Epithelial cell of esophagus (primary cell): ENCODE results near the gene UBIAD1.
"Not testable (repeated sequence)": the region's sequence is repeated elsewhere in the genome, so short reads cannot be mapped to it uniquely, and the experiment has no call there.

ENCODE experiments used
- DNase-seq: peaks from one replicate; pipeline ENCODE4 v3.0.0; 2010; ENCODE audit warnings: low read depth
- H3K4me3 ChIP-seq: 2 replicates; pipeline ENCODE4 v1.5.1; 2011; ENCODE audit warnings: mild to moderate bottlenecking, low read length, control low read depth
- TF ChIP-seq, protein P1 (sequence below): IDR thresholded peaks from 2 replicates; pipeline ENCODE4 v1.5.1; 2011; ENCODE audit warnings: low read depth, mild to moderate bottlenecking, low read length, control low read depth, inconsistent platforms; ENCODE audit not compliant: insufficient read depth; ENCODE audit errors: missing control alignments

Gene UBIAD1

DNA sequence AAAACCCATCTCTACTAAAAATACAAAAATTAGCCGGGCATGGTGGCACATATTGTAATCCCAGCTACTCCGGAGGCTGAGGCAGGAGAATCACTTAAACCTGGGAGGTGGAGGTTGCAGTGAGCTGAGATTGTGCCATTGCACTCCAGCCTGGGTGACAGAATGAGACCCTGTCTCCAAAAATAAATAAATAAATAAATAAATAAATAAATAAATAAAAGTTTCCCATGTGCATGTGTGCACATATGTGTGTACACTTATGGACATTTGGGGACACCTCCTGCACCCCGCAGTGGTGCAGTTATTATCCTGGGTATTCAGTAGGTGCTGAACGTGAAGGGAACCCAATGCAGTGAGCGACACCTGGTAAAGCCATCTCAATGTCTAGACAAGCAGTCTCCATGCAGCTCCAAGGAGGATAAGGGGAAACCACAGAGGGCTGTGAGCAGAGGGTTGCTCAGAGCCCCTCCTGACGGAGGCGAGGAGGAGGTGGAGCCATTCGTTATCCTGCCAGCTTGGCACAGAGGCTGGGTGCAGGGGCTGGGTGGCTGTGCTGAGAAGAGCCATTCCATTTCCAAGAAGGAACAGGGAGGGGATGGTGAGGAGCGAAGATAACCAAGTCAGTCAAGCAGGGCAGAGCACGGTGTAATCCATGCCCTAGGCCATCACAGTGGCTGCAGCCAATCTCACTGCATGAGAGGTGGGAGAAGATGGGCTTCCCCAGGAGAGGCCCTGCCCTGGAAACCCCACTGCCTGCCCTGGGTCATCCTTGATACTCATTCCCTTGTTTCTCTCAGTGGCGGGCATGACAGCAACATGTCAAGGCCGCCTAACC lies 25.6 kb downstream of the UBIAD1 start:
- TF ChIP-seq, protein P1, sequence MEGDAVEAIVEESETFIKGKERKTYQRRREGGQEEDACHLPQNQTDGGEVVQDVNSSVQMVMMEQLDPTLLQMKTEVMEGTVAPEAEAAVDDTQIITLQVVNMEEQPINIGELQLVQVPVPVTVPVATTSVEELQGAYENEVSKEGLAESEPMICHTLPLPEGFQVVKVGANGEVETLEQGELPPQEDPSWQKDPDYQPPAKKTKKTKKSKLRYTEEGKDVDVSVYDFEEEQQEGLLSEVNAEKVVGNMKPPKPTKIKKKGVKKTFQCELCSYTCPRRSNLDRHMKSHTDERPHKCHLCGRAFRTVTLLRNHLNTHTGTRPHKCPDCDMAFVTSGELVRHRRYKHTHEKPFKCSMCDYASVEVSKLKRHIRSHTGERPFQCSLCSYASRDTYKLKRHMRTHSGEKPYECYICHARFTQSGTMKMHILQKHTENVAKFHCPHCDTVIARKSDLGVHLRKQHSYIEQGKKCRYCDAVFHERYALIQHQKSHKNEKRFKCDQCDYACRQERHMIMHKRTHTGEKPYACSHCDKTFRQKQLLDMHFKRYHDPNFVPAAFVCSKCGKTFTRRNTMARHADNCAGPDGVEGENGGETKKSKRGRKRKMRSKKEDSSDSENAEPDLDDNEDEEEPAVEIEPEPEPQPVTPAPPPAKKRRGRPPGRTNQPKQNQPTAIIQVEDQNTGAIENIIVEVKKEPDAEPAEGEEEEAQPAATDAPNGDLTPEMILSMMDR, result no peak
- no peak overlapping the region for H3K4me3 ChIP-seq
- no peak for DNase-seq

- DNase-seq, result no peak
- TF ChIP-seq, protein P1, result no peak
- H3K4me3 ChIP-seq, result no peak overlapping the region
Measured at GRCh38 chr1:11299225-11299574, 26.2 kb downstream of the UBIAD1 start.

DNA sequence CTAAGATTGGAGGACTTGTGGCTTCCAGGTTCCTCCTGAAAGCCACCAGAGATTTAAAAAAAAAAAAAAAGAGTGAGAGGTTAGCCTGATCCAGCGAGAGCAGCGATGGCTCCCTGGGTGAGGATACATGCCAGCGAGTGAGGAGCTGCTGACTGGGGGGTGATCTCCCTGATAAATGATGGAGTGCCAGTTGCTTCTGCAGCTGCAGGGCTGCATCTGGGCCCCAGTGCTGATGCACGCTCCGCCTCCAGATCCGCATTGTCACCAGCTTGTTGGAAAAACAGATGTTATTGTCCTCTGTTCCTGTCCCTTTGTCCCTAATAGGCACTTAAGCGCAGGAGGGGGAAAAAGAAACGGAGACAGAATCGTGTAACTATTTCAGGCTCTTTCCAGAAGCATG lies 28.6 kb downstream of the UBIAD1 start:
- H3K4me3 ChIP-seq, result no peak overlapping the region

GRCh38 chr1:11302366-11302765 lies 29.4 kb downstream of the UBIAD1 start:
- no peak overlapping the region for H3K4me3 ChIP-seq
- DNase-seq, result no peak
- TF ChIP-seq, protein P1, result no peak

More for the DNA sequence above, 28.6 kb downstream of the UBIAD1 start:
- DNase-seq, result no peak
- TF ChIP-seq, protein P1, result no peak

GRCh38 chr1:11305516-11305915 lies 32.5 kb downstream of the UBIAD1 start:
- H3K4me3 ChIP-seq, DNase-seq: not testable (repeated sequence)

- no peak for DNase-seq
- no peak overlapping the region for H3K4me3 ChIP-seq
- TF ChIP-seq, protein P1, result no peak
Measured at GRCh38 chr1:11307852-11308251, 34.9 kb downstream of the UBIAD1 start.

DNA sequence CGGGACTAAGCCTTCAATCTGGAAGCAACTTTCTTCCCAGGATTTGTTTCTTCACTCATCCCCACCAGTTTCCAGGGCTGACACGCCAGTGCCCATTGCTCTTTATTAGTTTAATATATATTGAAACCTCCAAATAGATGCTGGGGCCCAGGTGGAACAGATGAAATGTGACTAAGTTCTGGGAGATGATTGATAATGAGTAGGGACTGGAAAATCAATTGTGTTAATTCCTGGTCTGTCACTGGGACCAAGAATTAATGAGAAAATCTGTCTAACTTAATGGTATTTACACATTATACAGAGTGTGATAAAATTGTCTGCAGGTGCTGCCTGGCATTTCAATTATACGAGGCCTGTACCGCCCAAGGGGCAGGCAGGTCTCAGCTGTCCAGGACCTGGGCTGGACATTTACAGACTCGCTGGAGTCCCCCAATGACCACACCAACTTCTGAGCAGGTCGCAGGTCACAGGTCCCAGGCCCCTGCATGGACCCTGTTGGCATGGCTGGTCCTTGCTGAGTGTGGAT lies 35.8 kb downstream of the UBIAD1 start:
- H3K4me3 ChIP-seq, result no peak overlapping the region
- TF ChIP-seq, protein P1, result no peak
- no peak for DNase-seq
